Astrocyte of the hippocampus (primary cell): ENCODE measurements around the gene E4F1.
A peak's percentile ranks its signal among the peaks of the same experiment; 100 is the strongest.

Experiments
- DNase-seq: peaks from one replicate; pipeline ENCODE4 v3.0.0; 2011; ENCODE audit warnings: low read depth, low spot score

The E4F1 gene

DNA sequence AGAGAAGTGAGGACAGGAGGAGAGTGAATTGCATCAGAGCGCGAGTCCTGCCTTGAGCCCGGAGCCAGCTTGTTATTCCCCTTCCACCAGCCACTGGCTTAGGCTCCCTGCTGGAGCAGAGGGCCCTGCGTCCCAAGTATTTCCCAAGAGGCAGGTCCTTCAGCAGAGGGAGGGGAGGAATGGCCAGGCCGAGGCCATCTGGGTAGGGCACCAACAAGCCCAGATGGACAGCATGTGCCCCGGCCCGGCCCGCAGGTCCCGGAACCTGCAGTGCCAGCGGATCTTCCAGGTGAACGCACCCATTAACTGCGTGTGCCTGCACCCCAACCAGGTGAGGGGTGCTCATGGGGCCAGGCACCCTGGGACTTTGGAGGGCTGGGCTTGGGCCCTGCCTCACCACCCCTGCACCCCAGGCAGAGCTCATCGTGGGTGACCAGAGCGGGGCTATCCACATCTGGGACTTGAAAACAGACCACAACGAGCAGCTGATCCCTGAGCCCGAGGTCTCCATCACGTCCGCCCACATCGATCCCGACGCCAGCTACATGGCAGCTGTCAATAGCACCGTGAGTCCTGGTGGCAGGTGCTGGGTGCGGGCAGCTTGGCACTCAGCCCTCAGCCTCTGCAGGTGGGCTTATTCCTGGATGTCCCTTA is 16.5 kb upstream of the E4F1 start:
- DNase-seq: no peak

DNA sequence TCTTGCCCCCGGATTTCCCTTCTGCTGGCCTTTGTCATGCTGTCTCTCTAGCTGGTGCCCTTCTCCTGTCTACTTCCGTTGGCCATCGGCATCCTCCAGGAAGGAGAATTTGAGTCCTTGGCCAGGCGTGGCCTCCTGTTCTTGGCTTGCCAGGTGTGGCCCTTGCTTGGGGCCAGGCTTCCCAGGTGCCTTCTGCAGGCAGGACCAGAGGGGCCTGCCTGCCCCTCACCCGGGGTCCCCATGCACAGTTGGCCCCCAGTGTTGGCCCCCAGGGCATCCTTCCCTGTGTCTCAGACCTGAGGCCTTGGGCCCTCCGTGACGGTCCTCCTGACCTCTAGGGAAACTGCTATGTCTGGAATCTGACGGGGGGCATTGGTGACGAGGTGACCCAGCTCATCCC is 15.5 kb upstream of the E4F1 start:
- DNase-seq: no peak

DNA sequence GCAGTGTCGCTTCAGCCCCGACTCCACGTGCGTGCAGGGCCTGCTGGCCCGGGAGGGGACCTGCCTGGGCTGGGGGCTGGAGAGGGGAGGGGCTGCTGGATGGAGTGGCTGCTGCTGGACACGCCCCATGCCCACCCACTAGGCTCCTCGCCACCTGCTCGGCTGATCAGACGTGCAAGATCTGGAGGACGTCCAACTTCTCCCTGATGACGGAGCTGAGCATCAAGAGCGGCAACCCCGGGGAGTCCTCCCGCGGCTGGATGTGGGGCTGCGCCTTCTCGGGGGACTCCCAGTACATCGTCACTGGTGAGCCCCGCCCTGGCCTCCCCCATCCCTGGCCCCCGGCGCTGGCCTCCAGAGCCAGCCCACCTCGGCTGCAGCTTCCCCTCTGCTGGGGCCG is 15.1 kb upstream of the E4F1 start:
- DNase-seq: no peak

DNA sequence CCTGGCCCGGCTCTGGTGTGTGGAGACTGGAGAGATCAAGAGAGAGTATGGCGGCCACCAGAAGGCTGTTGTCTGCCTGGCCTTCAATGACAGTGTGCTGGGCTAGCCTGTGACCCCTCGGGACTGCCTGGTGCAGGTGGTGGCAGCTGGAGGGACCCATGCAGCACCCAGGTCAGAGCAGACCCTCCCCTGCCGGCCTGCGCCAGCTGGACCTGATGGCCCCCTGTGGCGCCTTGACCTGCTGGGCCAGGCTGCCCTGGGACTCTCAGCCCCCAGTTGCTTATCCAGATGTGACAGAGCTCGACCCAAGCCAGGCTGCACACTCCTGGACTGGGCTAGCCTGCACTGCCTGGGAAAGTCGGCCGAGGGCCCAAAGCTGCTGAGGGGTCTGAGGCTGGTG is 14.6 kb upstream of the E4F1 start:
- no peak for DNase-seq

DNA sequence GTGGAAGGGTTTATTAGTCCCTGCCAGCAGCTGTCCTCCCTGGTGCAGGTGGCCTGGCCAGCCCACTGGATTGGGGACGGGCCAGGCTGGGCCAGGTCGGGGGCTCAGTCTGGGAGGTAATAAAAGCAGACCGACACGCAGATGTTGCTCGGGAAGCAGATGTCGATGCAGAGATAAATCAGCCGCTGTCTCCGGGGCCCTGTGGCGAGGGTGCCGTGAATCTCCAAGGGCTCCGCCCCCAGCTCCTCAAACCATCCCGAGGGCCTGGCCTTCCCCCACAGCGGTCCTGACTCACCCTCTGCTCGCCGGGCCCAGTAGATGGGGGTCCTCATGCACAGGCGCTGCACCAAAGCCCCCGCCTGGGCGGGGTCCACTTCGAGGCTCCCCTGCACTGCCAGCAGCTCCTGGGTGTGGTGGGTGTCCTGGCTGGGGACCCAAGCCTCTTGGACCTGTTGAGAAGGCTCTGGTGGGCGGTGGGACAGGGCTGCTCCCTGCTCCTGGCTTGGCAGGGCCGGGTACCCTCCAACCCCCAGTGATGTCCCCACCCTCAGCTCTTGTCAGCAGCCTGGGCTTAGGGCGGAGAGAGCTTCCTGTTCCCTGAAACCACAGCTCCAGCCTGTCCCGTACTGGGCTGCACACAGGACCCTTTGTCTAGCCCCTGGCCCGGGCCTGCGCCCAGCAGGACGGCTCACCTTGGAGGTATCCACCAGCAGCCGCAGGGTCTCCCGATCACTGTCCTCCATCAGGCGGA is 14.0 kb upstream of the E4F1 start:
- DNase-seq: no peak

DNA sequence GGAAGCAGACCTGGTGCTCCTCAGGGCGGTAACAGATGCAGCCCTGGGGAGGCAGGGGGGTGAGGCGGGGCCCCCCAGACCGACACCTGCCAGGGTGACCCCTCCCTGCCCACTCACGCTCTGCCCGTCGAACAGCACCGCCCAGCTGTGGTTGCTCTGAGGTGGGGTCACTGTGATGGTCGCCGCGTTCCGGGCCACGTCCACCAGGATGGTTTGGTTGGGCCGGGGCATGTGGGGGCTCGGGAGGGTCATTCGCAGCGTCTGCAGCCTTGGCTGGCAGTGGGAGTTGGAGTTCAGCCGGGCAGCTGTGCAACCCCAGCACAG is 13.4 kb upstream of the E4F1 start:
- DNase-seq: no peak

DNA sequence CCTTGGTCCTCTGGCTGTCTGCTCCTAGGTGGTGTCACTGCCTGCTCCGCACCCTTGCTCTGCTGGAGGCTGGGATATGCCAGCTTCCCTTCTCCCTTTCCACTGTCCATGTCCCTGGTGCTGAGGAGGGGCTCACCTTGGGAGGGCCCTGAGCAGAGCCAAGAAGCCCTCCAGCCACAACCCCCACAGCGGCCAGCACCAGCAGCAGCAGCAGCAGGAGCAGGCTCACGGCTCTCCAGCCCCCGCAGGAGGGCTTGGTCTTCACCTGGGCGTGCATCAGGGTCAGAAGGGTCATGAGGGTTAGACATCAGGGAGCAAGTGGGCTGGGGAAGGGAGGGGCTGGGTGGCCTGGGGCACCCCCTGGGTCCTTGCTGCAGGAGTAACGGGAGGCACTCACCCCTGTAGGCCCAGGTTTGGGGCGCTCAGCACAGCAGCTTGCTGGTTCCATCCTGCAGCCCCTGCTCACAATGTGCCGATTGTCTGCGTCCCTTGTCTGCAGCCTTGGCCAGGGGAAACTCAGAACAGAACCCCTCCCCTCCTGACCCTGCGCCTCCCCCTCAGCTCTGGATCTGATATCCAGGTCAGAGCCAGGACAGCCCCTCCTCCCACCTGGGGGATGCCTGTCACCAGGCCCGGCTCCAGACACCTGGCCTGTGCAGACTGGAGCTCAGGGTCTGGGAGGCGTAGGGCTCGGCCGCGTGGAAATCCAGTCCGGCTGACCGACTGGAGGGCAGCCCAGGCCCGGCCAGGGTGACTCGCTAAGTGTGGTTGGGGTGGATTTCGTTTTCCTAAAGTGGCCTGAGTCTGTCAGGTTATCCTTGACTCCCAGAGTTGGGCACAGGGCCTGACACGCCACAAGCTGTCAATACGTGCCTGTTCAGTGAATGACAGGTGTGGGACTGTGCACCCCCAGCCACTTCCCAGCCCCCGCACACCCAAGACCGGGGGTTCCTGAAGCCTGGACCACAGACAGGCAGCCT is 12.7 kb upstream of the E4F1 start, which contains the start of gene BRICD5:
Gene BRICD5, minus strand, starts transcription at position 478 of the 980 bp plus-strand sequence. Its CDS starts 30 bp downstream, at position 448.
- no peak for DNase-seq

DNA sequence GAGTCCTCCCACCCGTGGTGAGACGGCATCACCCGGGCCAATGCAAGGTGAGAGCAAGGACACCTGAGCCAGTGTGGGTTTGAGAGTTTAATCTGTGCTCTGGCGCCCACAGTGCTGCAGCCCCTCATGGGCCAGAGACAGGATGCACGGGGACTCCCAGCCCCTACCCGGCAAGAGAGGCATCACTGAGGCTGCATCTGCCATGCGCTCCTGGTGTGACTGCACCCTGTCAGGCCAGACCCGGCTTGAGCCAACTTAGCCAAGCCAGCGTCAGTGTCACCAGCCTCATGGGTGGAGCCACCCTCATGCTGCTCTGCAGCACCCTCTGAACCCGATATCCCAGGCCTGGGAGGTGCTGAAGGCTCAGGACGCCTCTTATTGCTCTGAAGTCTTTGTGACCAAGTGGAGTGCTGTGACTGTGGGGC is 11.5 kb upstream of the E4F1 start:
- no peak for DNase-seq

DNA sequence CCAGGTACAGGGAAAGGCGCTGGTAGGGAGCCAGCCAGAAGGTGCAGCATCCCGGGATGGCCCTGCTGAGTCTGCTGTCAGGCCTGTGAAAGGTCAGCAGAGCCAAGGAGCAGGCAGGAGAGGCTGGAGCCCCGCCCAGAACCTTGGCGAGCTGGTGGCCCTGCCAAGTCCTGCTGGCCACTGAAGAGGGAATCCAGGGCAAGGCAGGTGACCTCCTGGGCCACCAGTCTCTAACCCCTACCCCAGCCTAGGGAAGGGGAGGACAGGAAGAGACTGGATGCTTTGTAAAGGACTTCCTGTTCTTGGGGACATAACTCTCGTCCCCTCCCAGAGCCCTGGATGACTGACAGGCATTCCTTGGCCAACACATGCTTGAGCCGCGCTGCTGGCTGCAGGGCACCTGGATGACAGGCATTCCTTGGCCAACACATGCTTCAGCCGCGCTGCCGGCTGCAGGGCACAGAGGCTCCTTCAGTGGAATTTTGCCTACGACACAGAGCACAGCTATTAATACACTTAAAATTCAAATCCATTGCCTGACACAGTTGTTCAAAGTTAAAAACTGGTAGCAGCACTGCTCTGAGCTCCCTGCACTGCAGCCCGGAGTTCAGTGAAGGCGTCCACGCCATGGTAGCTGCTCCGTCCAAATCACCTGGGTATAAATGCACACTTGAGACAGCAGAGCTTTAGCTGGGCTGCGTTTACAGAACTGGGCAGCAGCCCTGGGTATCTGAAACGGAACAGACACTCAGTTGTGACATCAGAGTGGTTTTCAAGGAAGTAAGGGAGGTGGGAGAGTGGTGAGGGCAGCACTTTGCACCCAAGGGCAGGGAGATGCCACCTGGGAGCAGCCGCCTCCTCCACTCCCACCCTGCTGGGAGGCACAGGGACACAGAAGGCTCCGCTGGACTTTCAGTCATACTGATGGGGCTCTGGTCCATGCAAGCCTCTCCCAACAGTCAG is 10.7 kb upstream of the E4F1 start:
- peak; percentile 59 for DNase-seq

DNA sequence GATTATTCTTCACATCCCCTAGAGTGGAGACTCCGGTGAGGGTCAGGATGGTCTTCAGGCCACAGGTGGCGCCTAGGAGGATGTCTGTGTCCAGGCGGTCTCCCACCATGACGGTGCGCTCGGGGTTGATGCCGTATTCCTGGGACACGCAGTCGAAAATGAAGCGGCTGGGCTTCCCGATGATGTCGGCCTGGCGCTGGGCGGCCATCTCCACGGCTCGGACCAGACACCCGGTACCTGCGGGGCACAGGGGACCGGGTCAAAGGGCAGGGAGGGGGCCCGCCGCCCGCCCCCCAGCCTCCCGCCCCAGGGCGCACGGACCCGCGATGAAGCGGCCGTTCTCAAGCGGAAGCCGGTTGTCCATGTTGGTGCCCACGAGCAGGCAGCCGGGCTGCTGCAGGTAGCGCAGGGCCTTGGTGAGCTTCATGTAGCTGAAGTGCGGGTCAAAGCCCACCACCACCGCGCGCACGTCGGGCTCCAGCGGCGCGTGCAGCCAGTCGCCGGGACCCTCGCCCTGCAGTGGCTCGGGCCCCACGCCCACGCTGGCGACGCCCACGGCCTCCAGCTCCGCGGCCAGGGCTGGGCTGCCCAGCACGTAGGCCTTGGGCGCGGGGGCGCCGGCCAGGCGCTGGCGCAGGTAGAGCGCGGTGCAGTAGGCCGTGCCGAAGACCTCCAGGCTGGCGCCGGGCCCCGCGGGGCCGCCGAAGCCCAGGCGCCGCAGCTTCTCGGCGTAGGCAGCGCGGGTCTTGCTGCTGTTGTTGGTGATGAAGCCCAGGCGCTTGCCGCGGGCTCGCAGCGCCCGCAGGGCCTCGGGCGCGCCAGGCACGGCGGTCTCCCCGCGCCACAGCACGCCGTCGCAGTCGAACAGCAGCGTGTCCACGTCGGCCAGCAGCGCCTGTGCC is 9.3 kb upstream of the E4F1 start:
- no peak for DNase-seq

DNA sequence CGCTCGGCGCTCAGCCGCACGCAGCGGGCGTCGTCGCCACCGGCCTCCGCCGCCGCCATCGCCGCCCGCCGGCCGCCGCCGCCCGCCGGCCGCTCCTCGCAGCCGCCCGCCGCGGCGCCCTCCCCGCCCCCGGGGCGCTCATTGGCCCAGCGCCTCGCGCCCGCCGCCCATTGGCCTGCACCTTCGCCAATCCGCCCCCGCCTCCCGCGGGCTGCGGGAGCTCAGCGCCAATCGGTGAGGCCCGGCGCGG is 8.7 kb upstream of the E4F1 start, which contains the start of gene PGP:
Gene PGP, minus strand, starts transcription at position 122 of the 250 bp plus-strand sequence. Its CDS starts 63 bp downstream, at position 59.
- no peak for DNase-seq

DNA sequence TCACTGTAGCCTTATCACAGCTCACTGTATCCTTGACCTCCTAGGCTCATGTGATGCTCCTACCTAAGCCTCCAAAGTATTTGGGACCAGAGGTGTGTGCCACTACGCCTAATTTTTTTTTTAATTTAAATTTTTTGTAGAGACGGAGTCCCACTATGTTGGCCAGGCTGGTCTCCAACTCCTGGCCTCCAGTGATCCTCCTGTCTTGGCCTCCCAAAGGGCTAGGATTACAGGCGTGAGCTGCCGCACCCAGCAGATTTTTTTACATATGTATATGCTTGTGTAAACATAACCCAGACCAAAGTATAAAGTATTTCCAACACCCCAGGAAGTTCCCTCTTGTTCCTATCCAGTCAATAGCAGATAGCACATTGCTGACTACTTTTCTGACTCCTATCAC is 7.1 kb upstream of the E4F1 start:
- no peak for DNase-seq

DNA sequence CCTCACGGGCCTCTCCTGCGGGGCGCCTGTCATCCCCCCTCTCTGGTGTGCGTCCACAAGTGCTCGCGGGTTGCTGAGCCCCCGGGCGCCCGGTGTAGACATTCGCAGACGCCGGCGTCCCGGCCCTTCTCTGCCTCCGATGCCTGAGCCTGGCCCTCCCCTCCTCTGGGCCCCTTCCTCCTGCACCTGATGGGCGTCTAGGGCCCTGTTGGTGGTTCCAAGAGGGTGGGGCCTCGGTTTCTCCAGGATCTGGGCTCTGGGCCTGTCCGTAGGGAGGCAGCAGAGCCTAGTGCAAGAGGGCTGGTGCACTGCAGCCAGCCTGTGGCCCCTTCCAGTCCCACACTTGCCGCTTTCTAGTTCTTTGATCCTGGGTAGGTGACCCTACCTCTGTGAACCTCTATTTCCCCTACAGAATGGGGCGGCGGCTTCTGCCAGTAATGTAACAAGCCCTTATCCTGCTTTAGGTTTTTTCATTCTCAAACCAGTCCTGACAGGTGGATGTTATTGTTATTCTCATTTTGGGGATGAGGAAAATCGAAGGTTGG is 623 bp downstream of the E4F1 start:
- peak; percentile 70 for DNase-seq

DNA sequence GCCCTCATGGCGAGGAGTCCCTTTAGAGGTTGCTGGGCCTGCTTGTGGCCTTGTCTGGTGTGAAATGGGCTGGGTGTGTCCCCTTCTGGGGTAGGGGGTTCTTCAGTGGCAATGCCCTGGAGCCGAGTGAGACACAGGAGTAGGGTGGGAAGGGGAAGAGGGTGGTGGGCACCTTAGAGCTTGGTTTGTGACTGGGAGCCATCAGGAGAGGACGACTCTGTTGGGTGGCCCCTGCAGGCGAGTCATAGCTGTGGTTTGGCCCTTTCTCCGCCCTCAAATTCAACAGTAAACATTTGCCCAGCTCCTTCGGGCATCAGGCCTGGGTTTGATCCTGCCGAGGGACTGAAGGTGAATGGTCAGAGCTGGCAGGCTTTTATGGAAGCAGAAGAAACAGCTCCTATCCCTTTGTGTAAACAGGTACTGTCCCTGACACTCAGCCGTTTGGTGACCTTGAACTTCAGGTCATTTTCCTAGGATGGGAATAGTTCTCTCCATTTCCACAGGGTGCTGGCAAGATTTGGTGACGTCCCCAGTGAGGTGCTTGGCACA is 2.9 kb downstream of the E4F1 start:
- no peak for DNase-seq

DNA sequence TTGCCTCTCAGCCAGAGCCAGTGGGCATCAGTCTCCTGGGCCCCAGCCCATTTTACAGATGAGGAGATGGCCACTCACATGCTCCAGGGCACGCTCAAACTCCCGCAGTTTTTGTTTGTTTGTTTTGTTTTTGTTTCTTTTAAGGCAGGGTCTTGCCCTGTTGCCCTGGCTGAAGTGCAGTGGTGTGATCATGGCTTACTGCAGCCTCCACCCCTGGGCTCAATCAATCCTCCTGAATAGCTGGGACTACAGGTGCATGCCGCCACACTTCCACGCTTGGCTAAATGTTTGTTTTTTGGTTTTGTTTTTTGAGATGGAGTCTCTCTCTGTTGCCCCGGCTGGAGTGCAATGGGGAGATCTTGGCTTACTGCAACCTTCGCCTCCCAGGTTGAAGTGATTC is 3.5 kb downstream of the E4F1 start:
- no peak for DNase-seq

DNA sequence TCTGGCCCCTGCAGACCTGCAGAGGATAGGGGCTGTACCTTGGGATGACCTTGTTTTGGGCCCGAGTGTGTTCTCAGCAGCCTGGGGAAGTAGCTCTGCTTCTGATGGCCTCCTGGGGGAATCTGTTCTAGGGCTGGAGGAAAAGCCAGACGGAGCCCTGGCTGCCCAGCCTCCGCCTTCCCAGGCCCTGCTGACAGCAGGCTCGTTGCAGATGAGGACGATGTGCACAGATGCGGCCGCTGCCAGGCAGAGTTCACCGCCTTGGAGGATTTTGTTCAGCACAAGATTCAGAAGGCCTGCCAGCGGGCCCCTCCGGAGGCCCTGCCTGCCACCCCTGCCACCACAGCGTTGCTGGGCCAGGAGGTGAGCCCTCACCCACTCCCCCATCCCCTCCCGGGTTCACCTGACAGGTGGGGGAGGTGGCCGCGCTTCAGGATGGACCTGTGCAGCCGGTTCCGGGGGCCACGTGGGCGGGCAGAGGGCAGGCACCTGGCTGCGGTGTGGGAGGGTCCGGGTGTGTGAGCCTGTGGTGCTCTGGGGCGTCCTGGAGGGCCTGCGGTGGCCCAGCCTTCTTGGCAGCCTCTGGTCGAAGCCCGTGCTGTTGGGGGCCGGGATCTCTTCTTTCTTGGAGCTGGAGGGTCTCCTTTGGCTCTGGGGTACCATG is 4.9 kb downstream of the E4F1 start:
- no peak for DNase-seq

DNA sequence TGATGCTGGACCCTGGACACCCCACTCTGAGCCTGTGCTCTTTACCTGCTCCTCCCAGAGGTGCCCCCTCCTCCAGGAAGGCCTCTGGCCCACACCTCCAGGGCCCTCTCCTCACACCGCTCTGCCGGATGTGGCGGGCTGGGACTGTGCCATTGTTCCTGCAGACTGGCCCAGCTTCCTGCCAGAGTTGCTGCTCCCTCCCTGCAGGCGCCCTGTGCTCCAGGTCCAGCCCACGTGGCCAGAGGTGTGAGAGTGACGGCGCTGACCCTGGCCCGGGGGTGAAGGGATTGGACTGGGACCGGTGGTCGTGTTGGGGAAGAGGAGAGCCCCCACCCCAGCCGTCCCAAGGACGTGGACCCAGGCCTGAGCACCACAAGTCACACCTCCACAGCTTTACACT is 5.7 kb downstream of the E4F1 start:
- no peak for DNase-seq

DNA sequence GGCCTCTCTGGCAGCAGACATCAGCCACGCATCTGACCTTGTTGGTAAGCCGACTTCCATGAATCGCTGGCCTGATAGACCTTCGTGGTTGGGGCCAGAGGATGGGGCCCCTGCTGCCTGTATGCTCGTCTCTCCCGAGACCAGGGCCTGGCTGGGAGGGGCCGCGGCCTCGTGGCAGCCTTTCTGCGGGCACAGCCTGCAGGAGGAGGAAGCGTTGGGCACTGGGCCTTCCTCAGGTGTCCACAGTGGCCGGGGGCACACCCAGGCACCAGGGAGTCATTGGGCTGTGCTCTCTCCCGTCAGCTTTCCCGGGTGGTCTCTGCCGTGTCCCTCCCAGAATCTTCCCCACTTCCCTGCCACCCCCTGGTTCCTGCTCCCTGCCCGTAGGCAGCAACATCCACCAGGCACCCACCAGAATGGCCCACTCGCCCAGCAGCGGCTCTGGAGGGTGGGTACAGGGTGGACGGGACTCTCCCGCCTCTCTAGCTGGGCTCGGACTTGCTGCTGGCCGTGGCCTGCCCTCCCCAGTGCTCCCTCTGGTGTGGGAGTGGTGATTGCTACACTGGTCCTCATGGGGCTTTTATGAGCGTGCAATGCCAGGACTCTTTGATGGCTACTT is 6.3 kb downstream of the E4F1 start:
- DNase-seq: no peak

DNA sequence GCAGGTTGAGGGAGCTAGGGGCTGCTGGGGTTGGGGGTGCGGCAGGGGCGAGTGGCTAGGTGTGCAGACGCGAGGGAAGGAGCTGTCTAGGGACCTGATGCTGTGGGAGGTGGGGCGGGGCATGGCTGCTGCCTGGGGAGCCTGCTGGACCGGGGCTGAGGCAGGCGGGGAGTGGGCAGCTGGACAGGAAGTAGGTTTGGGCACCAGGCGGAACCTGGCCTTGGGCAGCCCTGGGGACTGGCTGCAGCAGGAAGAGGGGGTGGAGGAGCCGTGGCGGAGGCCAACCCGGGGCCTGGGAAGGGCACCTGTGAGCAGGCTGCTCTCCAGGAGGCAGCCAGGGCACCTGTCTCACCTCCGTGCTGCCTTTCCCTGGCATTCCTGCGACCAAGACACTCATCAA is 7.0 kb downstream of the E4F1 start:
- no peak for DNase-seq
